GM12892 (cell line): ENCODE data around the gene RPS26.

Source experiments
- POLR2A ChIP-seq: IDR thresholded peaks from 2 replicates; pipeline ENCODE4 v1.6.1; 2011; ENCODE audit warnings: low read depth, low read length, control low read depth
- POLR2AphosphoS5 ChIP-seq: IDR thresholded peaks from 2 replicates; pipeline ENCODE4 v1.6.1; 2011; ENCODE audit warnings: low read depth, low read length, control low read depth

DNA sequence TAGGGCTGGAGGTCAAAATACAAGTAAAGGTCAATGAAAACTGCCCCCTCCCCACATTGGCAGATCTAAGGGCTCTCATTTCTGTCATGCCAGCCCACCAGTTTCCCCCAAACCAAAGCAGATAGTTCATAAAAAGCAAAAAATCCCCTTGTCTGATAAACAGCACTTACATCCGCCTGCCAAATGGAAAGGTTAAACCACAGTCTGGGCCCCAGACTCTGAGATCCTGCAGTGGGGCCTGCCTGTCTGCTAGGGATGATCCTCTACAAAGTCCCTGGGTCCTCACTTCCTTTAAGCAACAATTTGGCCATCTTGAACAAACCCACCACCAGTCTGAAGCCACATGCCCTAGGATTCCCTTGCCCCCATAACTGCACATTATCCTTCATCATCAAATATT lies 9.7 kb upstream of the RPS26 start:
- TF ChIP-seq POLR2A (no peak), POLR2AphosphoS5 (no peak)
